PC-9 (cell line): ENCODE data around the gene CTIF.

Experiments
- CTCF ChIP-seq: fragments of 200-600 bp; sonication (generic); conservative IDR thresholded peaks from 2 replicates; pipeline ENCODE4 v1.6.1; 2017; ENCODE audit warnings: mixed run types, antibody characterized with exemption, mild to moderate bottlenecking, moderate library complexity
- EZH2 ChIP-seq: fragments of 200-600 bp; sonication (generic); IDR thresholded peaks from 2 replicates; pipeline ENCODE4 v1.8.0; 2017; ENCODE audit warnings: antibody characterized with exemption, low read depth

GRCh38 chr18:48721312-48721711, 182.5 kb downstream of the CTIF start:
- TF ChIP-seq CTCF (no peak), EZH2 (no peak)
